AG09309 (cell line): ENCODE measurements around the gene NDRG3.

ENCODE experiments used
- DNase-seq: peaks from one replicate; pipeline ENCODE4 v3.0.0-alpha.2; 2010; ENCODE audit warnings: low read depth
- H3K4me3 ChIP-seq: 2 replicates; pipeline ENCODE4 v1.5.1; 2011; ENCODE audit warnings: mild to moderate bottlenecking, low read depth, low read length, moderate library complexity; ENCODE audit not compliant: control insufficient read depth
- TF ChIP-seq, protein P1 (sequence below): IDR thresholded peaks from 2 replicates; pipeline ENCODE4 v1.5.1; 2011; ENCODE audit warnings: mild to moderate bottlenecking, low read depth, low read length, inconsistent platforms; ENCODE audit not compliant: insufficient read depth, control insufficient read depth; ENCODE audit errors: missing control alignments

Gene NDRG3

DNA sequence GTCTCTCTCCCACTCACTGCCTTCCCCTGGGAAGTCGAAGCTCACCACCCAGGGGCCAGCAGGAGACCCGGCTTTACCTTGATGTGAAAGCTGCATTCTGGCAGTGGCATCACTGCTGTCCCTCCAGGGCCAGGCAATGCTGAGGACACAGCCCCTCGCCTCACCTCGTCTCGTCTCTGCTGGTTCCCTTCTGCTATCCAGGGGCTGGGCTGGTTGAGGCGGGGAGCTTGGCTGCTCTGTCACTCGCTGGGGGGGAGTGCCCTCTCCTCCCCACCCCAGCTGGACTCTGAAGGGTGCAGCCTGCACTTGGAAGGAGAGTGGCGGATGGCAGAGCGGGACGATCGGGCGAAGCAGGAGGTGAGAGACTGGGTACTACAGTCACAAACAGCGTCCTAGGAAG, 40.4 kb upstream of the NDRG3 start:
- DNase-seq: no peak
- TF ChIP-seq, protein P1, sequence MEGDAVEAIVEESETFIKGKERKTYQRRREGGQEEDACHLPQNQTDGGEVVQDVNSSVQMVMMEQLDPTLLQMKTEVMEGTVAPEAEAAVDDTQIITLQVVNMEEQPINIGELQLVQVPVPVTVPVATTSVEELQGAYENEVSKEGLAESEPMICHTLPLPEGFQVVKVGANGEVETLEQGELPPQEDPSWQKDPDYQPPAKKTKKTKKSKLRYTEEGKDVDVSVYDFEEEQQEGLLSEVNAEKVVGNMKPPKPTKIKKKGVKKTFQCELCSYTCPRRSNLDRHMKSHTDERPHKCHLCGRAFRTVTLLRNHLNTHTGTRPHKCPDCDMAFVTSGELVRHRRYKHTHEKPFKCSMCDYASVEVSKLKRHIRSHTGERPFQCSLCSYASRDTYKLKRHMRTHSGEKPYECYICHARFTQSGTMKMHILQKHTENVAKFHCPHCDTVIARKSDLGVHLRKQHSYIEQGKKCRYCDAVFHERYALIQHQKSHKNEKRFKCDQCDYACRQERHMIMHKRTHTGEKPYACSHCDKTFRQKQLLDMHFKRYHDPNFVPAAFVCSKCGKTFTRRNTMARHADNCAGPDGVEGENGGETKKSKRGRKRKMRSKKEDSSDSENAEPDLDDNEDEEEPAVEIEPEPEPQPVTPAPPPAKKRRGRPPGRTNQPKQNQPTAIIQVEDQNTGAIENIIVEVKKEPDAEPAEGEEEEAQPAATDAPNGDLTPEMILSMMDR: no peak
- H3K4me3 ChIP-seq: no peak overlapping the region

DNA sequence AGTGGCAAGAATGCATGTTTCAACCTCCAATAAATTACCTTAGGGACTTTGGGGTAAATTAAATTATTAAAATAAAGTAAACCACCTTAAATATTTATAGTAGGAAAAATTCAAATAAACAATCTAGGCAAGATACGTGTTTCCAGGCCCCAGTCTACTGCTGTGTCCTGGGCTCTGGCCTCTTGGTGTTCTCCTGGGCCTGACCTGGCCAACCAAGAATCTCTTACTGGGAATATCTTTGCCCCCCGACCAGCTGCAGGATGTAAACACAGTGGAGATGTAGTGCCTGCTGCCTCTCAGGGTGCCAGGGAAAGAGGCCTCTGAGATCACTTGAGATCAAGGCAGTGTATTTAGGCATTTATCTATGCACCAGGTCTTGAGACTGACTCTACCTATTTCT, 39.4 kb upstream of the NDRG3 start:
- DNase-seq: no peak
- no peak overlapping the region for H3K4me3 ChIP-seq
- TF ChIP-seq, protein P1: no peak

GRCh38 chr20:36784900-36785299, 39.0 kb upstream of the NDRG3 start:
- DNase-seq: no peak
- TF ChIP-seq, protein P1: no peak
- no peak overlapping the region for H3K4me3 ChIP-seq

GRCh38 chr20:36784116-36784515, 38.2 kb upstream of the NDRG3 start:
- H3K4me3 ChIP-seq: no peak overlapping the region
- no peak for DNase-seq
- TF ChIP-seq, protein P1: no peak

DNA sequence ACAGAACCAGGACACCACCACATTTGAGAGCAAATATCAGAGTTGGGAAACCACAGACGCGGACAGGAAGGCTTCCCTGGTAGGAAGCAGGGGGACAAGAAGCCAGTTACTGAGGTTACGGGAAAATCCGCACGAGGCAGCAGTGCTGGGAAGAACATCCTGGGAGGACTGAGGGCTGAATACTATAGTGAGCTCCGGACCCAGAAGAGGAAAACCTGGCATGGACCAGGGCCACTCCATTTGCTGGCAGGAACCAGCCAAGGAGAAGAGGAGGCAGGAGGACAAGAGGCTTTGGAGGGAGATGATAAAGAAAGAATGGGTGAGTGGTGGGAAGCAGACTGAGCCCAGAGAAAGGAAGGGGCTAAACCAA, 33.8 kb upstream of the NDRG3 start:
- no peak overlapping the region for H3K4me3 ChIP-seq
- TF ChIP-seq, protein P1: no peak
- DNase-seq: no peak

- no peak for DNase-seq
- H3K4me3 ChIP-seq: no peak overlapping the region
- TF ChIP-seq, protein P1: no peak
These were observed 33.2 kb upstream of the NDRG3 start for GRCh38 chr20:36778831-36779655.

DNA sequence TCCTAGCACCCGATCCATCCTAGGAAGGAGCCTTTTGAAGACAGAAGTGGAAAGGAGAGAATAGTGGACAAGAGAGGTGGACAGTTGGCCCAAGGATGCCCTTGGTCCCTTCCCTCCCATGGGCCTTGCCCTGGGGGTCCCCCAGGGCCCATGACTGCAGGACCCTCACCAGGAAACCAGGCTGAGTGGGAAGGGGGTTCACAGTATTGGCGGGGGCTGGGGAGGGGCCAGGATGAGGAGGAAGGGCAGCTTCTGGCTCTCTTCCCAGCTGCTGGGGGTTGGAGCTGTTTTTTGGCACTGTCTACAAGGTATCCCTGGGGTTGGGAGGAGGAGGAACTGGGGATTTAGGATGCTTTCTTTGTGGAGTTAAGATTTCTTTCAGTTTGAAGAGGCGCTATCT, 31.7 kb upstream of the NDRG3 start:
- no peak overlapping the region for H3K4me3 ChIP-seq
- TF ChIP-seq, protein P1: no peak
- no peak for DNase-seq
